SK-N-SH treated with all-trans-retinoic acid at 6 μM for 48 hours (cell line): ENCODE results near the gene RMND1.

Experiments used
- OSR1 ChIP-seq: fragments of 250-450 bp; sonication (Bioruptor Pico); IDR thresholded peaks from 2 replicates; pipeline ENCODE4 v1.8.0; 2022; ENCODE audit warnings: moderate library complexity, mild to moderate bottlenecking, inconsistent platforms
- RARB ChIP-seq: fragments of 250-450 bp; sonication (Bioruptor Pico); IDR thresholded peaks from 2 replicates; pipeline ENCODE4 v1.8.0; 2021; ENCODE audit warnings: mild to moderate bottlenecking, moderate library complexity
- TCF4 ChIP-seq: fragments of 250-450 bp; sonication (Bioruptor Pico); IDR thresholded peaks from 2 replicates; pipeline ENCODE4 v1.8.0; 2021; ENCODE audit warnings: mild to moderate bottlenecking, moderate library complexity, borderline replicate concordance
- TOX ChIP-seq: fragments of 250-450 bp; sonication (Bioruptor Pico); IDR thresholded peaks from 2 replicates; pipeline ENCODE4 v1.8.0; 2021; ENCODE audit warnings: mild to moderate bottlenecking, moderate library complexity, borderline replicate concordance
- ZC3H10 ChIP-seq: fragments of 250-450 bp; sonication (Bioruptor Pico); IDR thresholded peaks from 2 replicates; pipeline ENCODE4 v1.5.1; 2021; ENCODE audit warnings: mild to moderate bottlenecking, moderate library complexity
- ZFP30 ChIP-seq: fragments of 450-650 bp; formaldehyde crosslinking; IDR thresholded peaks from 2 replicates; pipeline ENCODE4 v1.5.0; 2022; ENCODE audit warnings: mild to moderate bottlenecking, moderate library complexity
- ZNF70 ChIP-seq: fragments of 450-650 bp; formaldehyde crosslinking; IDR thresholded peaks from 2 replicates; pipeline ENCODE4 v1.5.0; 2020; ENCODE audit warnings: mild to moderate bottlenecking, moderate library complexity
- TF ChIP-seq, protein P1 (sequence below): fragments of 250-450 bp; sonication (Bioruptor Pico); IDR thresholded peaks from 2 replicates; pipeline ENCODE4 v1.8.0; 2020; ENCODE audit warnings: mild to moderate bottlenecking, moderate library complexity, borderline replicate concordance
- TF ChIP-seq, protein P2 (sequence below): fragments of 250-450 bp; sonication (Bioruptor Pico); IDR thresholded peaks from 2 replicates; pipeline ENCODE4 v1.5.1; 2020; ENCODE audit warnings: low read depth, mild to moderate bottlenecking, moderate library complexity

DNA sequence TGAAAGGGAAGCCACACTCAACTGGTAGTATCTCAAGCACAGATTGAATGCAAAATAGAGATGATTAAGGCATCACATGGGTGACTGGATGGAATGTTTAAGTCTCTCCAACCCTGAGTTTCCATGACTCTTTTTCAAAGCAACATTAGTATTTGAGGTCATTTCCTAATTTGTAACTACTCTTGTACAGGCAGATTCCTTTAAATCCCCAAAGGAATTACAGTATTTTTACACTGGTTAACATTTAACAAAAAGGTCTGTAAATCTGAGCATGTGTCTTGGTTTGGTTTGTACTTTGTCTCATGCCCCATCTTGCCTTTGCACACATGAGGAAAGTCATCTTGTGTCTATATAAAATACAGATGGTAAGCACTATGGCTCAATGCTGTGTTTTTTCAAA lies 15.1 kb downstream of the RMND1 start:
- TF ChIP-seq, protein P1, sequence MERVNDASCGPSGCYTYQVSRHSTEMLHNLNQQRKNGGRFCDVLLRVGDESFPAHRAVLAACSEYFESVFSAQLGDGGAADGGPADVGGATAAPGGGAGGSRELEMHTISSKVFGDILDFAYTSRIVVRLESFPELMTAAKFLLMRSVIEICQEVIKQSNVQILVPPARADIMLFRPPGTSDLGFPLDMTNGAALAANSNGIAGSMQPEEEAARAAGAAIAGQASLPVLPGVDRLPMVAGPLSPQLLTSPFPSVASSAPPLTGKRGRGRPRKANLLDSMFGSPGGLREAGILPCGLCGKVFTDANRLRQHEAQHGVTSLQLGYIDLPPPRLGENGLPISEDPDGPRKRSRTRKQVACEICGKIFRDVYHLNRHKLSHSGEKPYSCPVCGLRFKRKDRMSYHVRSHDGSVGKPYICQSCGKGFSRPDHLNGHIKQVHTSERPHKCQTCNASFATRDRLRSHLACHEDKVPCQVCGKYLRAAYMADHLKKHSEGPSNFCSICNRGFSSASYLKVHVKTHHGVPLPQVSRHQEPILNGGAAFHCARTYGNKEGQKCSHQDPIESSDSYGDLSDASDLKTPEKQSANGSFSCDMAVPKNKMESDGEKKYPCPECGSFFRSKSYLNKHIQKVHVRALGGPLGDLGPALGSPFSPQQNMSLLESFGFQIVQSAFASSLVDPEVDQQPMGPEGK (CRISPR knock-in tag): no peak
- no peak for TF ChIP-seq OSR1 (CRISPR knock-in tag)
- TF ChIP-seq TOX: no peak
- TF ChIP-seq ZFP30 (CRISPR knock-in tag): no peak
- TF ChIP-seq ZNF70 (CRISPR knock-in tag): no peak
- no peak for TF ChIP-seq TCF4 (CRISPR knock-in tag)
- TF ChIP-seq, protein P2, sequence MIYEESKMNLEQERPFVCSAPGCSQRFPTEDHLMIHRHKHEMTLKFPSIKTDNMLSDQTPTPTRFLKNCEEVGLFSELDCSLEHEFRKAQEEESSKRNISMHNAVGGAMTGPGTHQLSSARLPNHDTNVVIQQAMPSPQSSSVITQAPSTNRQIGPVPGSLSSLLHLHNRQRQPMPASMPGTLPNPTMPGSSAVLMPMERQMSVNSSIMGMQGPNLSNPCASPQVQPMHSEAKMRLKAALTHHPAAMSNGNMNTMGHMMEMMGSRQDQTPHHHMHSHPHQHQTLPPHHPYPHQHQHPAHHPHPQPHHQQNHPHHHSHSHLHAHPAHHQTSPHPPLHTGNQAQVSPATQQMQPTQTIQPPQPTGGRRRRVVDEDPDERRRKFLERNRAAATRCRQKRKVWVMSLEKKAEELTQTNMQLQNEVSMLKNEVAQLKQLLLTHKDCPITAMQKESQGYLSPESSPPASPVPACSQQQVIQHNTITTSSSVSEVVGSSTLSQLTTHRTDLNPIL (CRISPR knock-in tag): no peak
- TF ChIP-seq ZC3H10: no peak
- no peak for TF ChIP-seq RARB (CRISPR knock-in tag)
